T-helper 9 cell (primary cell): ENCODE data around the gene TBC1D5.
"Not testable (repeated sequence)": the region's sequence is repeated elsewhere in the genome, so short reads cannot be mapped to it uniquely, and the experiment has no call there.

ENCODE experiments used
- DNase-seq: peaks from one replicate; pipeline ENCODE4 v3.0.0-alpha.2; 2020

Gene TBC1D5

GRCh38 chr3:17532446-17532845 lies 210.0 kb downstream of the TBC1D5 start:
- DNase-seq = not testable (repeated sequence)

GRCh38 chr3:17529677-17530076 lies 212.8 kb downstream of the TBC1D5 start:
- DNase-seq = no peak

GRCh38 chr3:17518189-17519059 lies 224.0 kb downstream of the TBC1D5 start:
- DNase-seq = no peak

GRCh38 chr3:17515445-17516234 lies 226.8 kb downstream of the TBC1D5 start:
- no peak for DNase-seq

- no peak for DNase-seq
Observed at GRCh38 chr3:17514597-17514996, 227.8 kb downstream of the TBC1D5 start.

- DNase-seq = no peak
Observed at GRCh38 chr3:17510265-17510664, 232.2 kb downstream of the TBC1D5 start.

GRCh38 chr3:17508180-17508752 lies 234.2 kb downstream of the TBC1D5 start:
- no peak for DNase-seq

GRCh38 chr3:17507480-17507879 lies 235.0 kb downstream of the TBC1D5 start:
- DNase-seq = no peak

GRCh38 chr3:17505856-17506255 lies 236.6 kb downstream of the TBC1D5 start:
- DNase-seq = no peak

GRCh38 chr3:17501745-17502144 lies 240.7 kb downstream of the TBC1D5 start:
- no peak for DNase-seq

GRCh38 chr3:17500618-17501017 lies 241.8 kb downstream of the TBC1D5 start:
- DNase-seq = no peak

GRCh38 chr3:17494117-17494809 lies 248.2 kb downstream of the TBC1D5 start:
- no peak for DNase-seq

- no peak for DNase-seq
Observed at GRCh38 chr3:17491601-17492000, 250.8 kb downstream of the TBC1D5 start.

- DNase-seq = not testable (repeated sequence)
Observed at GRCh38 chr3:17491190-17491589, 251.2 kb downstream of the TBC1D5 start.

- no peak for DNase-seq
Observed at GRCh38 chr3:17489139-17489538, 253.3 kb downstream of the TBC1D5 start.

- DNase-seq = no peak
Observed at GRCh38 chr3:17481116-17481515, 261.3 kb downstream of the TBC1D5 start.

GRCh38 chr3:17479681-17480405 lies 262.6 kb downstream of the TBC1D5 start:
- DNase-seq = no peak

- no peak for DNase-seq
Observed at GRCh38 chr3:17478673-17479072, 263.8 kb downstream of the TBC1D5 start.

- no peak for DNase-seq
Observed at GRCh38 chr3:17473761-17474160, 268.7 kb downstream of the TBC1D5 start.

- DNase-seq = no peak
Observed at GRCh38 chr3:17469954-17470353, 272.5 kb downstream of the TBC1D5 start.

- no peak for DNase-seq
Observed at GRCh38 chr3:17469520-17469919, 272.9 kb downstream of the TBC1D5 start.

- DNase-seq = no peak
Observed at GRCh38 chr3:17466028-17466427, 276.4 kb downstream of the TBC1D5 start.
